K562 (cell line): ENCODE results near the gene TAAR9. TPM values are rescaled to one million over a fixed set of nuclear protein-coding genes. Genes with fewer than 3 reads are reported as not detected.

Experiments
- C11orf30 ChIP-seq: fragments of 450-650 bp; IDR thresholded peaks from 2 replicates; pipeline ENCODE4 v1.6.1; 2016; ENCODE audit warnings: low read depth, mild to moderate bottlenecking
- CAMTA2 ChIP-seq: fragments of 250-450 bp; sonication (Bioruptor Pico); conservative IDR thresholded peaks from 2 replicates; pipeline ENCODE4 v1.5.1; 2022
- E2F3 ChIP-seq: fragments of 250-450 bp; sonication (Bioruptor Pico); IDR thresholded peaks from 2 replicates; pipeline ENCODE4 v1.4.0; 2020; ENCODE audit warnings: mild to moderate bottlenecking
- GATA2 ChIP-seq: sonication (generic); formaldehyde crosslinking; IDR thresholded peaks from 2 replicates; pipeline ENCODE4 v1.4.0; 2020; ENCODE audit warnings: mild to moderate bottlenecking, missing genetic modification reagents
- GATAD2A ChIP-seq: fragments of 450-650 bp; IDR thresholded peaks from 2 replicates; pipeline ENCODE4 v1.6.1; 2017
- HDAC3 ChIP-seq: fragments of 450-650 bp; IDR thresholded peaks from 2 replicates; pipeline ENCODE4 v1.6.1; 2018; ENCODE audit warnings: borderline replicate concordance, mild to moderate bottlenecking, moderate library complexity; ENCODE audit not compliant: partially characterized antibody
- JUN ChIP-seq, 2 experiments: sonication (generic) in 1 of 2; formaldehyde crosslinking in 1 of 2; IDR thresholded peaks; 2 replicates each; pipeline versions ENCODE4 v1.6.1 to v1.8.0; 2012 to 2022; ENCODE audit warnings: borderline replicate concordance in 2 of 2, mild to moderate bottlenecking in 2 of 2, improper control_type of control experiment in 1 of 2, low read depth in 1 of 2, low read length in 1 of 2, missing genetic modification reagents in 1 of 2
- MYBL2 ChIP-seq, 2 experiments: fragments of 450-650 bp in 1 of 2; sonication (generic) in 1 of 2; formaldehyde crosslinking in 1 of 2; IDR thresholded peaks; 2 replicates each; pipeline versions ENCODE4 v1.6.1 to v1.8.1; 2017 to 2022; ENCODE audit warnings: borderline replicate concordance in 1 of 2, inconsistent platforms in 1 of 2, low read depth in 1 of 2, mild to moderate bottlenecking in 1 of 2, missing genetic modification reagents in 1 of 2, moderate library complexity in 1 of 2
- NCOA4 ChIP-seq: fragments of 450-650 bp; IDR thresholded peaks from 2 replicates; pipeline ENCODE4 v1.6.1; 2018; ENCODE audit warnings: mild to moderate bottlenecking; ENCODE audit not compliant: partially characterized antibody
- POLR3A ChIP-seq: IDR thresholded peaks from 2 replicates; pipeline ENCODE4 v1.6.1; 2011; ENCODE audit warnings: borderline replicate concordance, mild to moderate bottlenecking, moderate library complexity; ENCODE audit not compliant: insufficient read length, insufficient read depth; ENCODE audit errors: extremely low read depth
- RBM22 ChIP-seq: fragments of 200-400 bp; formaldehyde crosslinking; IDR thresholded peaks from 2 replicates; pipeline ENCODE4 v1.6.1; 2018; ENCODE audit warnings: low read length, low read depth; ENCODE audit not compliant: poor library complexity, severe bottlenecking
- RBM34 ChIP-seq: fragments of 200-400 bp; formaldehyde crosslinking; IDR thresholded peaks from 2 replicates; pipeline ENCODE4 v1.6.1; 2018; ENCODE audit warnings: low read length, borderline replicate concordance; ENCODE audit not compliant: insufficient read depth
- TBP ChIP-seq: optimal IDR thresholded peaks from 2 replicates; pipeline ENCODE3; 2011; ENCODE audit warnings: low read depth, low read length, improper control_type of control experiment
- ZFP30 ChIP-seq: fragments of 250-450 bp; sonication (Bioruptor Pico); IDR thresholded peaks from 2 replicates; pipeline ENCODE4 v1.8.0; 2022; ENCODE audit warnings: moderate library complexity, mild to moderate bottlenecking, inconsistent platforms, borderline replicate concordance
- ZNF79 ChIP-seq: fragments of 250-450 bp; sonication (Bioruptor Pico); IDR thresholded peaks from 2 replicates; pipeline ENCODE4 v1.4.0; 2020; ENCODE audit warnings: low read depth, mild to moderate bottlenecking, moderate library complexity
- polyA plus RNA-seq, 8 experiments: library from polyadenylated mRNA; depleted of rRNA in 4 of 8; stranded (reverse) in 5 of 8; unstranded in 3 of 8; fragments of >200 nt; fragmentation: Nextera tagmentation in 2 of 8; fragmentation: Illumina TruSeq in 1 of 8; extraction: Ambion mirVana in 2 of 8; extraction: Trizol in 1 of 8; gene quantifications; 2 replicates each; pipeline versions ENCODE4 v1.2.1 to v1.2.3, GENCODE V29; 2011 to 2014; ENCODE audit warnings: inconsistent platforms in 1 of 8, missing spikeins in 1 of 8
- total RNA-seq, 7 experiments: library from RNA; depleted of rRNA in 6 of 7; stranded (reverse); fragments of >200 nt in 6 of 7; fragmentation: Illumina TruSeq in 2 of 7; extraction: Trizol in 2 of 7; gene quantifications; 2 replicates each; pipeline versions ENCODE4 v1.2.1 to v1.2.3, GENCODE V29; 2011 to 2021; ENCODE audit warnings: low replicate concordance in 1 of 7
- TF ChIP-seq, protein P1 (sequence below): sonication (generic); formaldehyde crosslinking; IDR thresholded peaks from 2 replicates; pipeline ENCODE4 v1.8.0; 2023; ENCODE audit warnings: mild to moderate bottlenecking, missing genetic modification reagents
- TF ChIP-seq, protein P2 (sequence below): fragments of 250-450 bp; sonication (Bioruptor Pico); IDR thresholded peaks from 2 replicates; pipeline ENCODE4 v1.9.0; 2021; ENCODE audit warnings: mild to moderate bottlenecking, inconsistent platforms

Gene TAAR9
- total and polyA plus RNA-seq, 9 of the 15 experiments (the other 6 are each of a cell fraction or from before 2014, with no cell fraction given), result not detected

DNA sequence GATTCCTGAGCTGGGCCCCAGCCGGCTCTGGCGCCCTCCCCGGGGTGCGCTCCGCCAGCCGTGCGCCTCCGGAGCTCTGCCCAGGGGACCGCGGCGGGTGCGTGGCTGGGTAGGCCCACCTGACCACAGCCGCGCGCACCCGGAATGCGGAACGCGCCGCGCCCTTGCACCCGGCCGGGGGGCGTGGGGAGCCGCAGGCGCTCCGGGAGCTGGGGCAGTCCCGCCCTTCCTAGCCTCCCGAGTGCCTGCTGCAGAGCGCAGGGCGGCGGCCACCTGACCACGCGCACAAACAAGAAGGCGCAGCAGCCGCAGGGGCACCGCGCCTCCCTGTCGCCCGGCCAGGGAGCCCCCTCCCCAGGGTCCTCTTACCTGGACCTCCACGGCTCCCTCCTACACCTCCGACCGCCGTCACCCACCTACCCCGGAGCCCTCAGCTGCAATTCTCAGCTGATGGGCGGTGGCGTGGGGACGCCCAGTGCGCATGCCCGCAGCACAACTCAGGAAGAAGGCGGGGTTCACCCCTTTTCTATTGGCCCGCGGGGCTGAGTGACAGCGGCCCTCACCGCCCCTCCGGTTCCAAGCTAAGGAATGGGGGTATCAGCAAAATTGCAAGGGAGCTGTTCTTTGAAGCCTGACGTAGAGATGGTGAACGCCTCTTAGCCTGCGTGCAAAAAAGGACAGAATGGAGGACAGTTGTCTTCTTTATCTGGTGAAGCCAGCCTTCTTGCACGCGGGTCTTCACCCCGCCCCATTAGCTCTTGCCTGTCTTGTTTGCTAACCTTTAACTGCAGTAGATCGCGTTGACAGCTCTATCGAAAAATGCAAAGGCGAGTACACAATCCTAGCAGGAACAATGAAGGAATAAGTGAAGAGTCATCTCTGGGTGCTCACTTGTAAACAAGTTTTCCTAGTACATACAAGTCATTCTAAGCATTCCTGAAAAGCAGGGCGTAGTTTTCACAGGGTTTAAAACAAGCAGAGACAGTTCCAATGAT is 25.1 kb upstream of the TAAR9 start, which contains the start of gene STX7 (continued):
- TF ChIP-seq JUN (IDR thresholded peaks at IDR 0.05; ENCODE audit: borderline replicate concordance, low read depth, low read length) (no peak), JUN (CRISPR knock-in tag; IDR thresholded peaks at IDR 0.05; ENCODE audit: borderline replicate concordance) (no peak), MYBL2 (IDR thresholded peaks at IDR 0.05; ENCODE audit: low read depth) (no peak), MYBL2 (CRISPR knock-in tag; IDR thresholded peaks at IDR 0.05; ENCODE audit: borderline replicate concordance) (no peak), HDAC3 (no peak), C11orf30 (peak; percentile 90), RBM34 (no peak), POLR3A (no peak), NCOA4 (no peak), ZNF79 (CRISPR knock-in tag) (no peak), GATAD2A (0 out of 2 replicates have a peak, but pooled peaks have one; percentile 32), CAMTA2 (CRISPR knock-in tag) (no peak), ZFP30 (no peak), RBM22 (no peak), E2F3 (no peak), GATA2 (CRISPR knock-in tag) (0 out of 2 replicates have a peak, but pooled peaks have one; percentile 37), TBP (peak; percentile 47)
- TF ChIP-seq, protein P1, sequence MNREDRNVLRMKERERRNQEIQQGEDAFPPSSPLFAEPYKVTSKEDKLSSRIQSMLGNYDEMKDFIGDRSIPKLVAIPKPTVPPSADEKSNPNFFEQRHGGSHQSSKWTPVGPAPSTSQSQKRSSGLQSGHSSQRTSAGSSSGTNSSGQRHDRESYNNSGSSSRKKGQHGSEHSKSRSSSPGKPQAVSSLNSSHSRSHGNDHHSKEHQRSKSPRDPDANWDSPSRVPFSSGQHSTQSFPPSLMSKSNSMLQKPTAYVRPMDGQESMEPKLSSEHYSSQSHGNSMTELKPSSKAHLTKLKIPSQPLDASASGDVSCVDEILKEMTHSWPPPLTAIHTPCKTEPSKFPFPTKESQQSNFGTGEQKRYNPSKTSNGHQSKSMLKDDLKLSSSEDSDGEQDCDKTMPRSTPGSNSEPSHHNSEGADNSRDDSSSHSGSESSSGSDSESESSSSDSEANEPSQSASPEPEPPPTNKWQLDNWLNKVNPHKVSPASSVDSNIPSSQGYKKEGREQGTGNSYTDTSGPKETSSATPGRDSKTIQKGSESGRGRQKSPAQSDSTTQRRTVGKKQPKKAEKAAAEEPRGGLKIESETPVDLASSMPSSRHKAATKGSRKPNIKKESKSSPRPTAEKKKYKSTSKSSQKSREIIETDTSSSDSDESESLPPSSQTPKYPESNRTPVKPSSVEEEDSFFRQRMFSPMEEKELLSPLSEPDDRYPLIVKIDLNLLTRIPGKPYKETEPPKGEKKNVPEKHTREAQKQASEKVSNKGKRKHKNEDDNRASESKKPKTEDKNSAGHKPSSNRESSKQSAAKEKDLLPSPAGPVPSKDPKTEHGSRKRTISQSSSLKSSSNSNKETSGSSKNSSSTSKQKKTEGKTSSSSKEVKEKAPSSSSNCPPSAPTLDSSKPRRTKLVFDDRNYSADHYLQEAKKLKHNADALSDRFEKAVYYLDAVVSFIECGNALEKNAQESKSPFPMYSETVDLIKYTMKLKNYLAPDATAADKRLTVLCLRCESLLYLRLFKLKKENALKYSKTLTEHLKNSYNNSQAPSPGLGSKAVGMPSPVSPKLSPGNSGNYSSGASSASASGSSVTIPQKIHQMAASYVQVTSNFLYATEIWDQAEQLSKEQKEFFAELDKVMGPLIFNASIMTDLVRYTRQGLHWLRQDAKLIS (CRISPR knock-in tag), result 0 out of 2 replicates have a peak, but pooled peaks have one; percentile 55
- TF ChIP-seq, protein P2, sequence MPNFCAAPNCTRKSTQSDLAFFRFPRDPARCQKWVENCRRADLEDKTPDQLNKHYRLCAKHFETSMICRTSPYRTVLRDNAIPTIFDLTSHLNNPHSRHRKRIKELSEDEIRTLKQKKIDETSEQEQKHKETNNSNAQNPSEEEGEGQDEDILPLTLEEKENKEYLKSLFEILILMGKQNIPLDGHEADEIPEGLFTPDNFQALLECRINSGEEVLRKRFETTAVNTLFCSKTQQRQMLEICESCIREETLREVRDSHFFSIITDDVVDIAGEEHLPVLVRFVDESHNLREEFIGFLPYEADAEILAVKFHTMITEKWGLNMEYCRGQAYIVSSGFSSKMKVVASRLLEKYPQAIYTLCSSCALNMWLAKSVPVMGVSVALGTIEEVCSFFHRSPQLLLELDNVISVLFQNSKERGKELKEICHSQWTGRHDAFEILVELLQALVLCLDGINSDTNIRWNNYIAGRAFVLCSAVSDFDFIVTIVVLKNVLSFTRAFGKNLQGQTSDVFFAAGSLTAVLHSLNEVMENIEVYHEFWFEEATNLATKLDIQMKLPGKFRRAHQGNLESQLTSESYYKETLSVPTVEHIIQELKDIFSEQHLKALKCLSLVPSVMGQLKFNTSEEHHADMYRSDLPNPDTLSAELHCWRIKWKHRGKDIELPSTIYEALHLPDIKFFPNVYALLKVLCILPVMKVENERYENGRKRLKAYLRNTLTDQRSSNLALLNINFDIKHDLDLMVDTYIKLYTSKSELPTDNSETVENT (CRISPR knock-in tag), result no peak
